Hindlimb muscle (tissue), 1 donor: ENCODE data around the gene BABAM2. TPM values are rescaled to one million over a fixed set of nuclear protein-coding genes. Genes with fewer than 3 reads are reported as not detected.

ENCODE experiments used
- DNase-seq: peaks from one replicate; pipeline ENCODE4 v3.0.0-alpha.2; 2013
- polyA plus RNA-seq: library from polyadenylated mRNA; unstranded; fragments of 120-200 nt; gene quantifications from one replicate; pipeline ENCODE4 v1.2.1, GENCODE V29; 2013; ENCODE audit not compliant: insufficient read length

BABAM2 gene
- polyA plus RNA-seq, 1 donor, result 26.4 TPM

- DNase-seq, result no peak
These were observed 496.8 kb downstream of the BABAM2 start for GRCh38 chr2:28387082-28387960.

Other genes with a start within 250 kb of the BABAM2 start
- gene SUPT7L, start 227.1 kb upstream of the BABAM2 start, polyA plus RNA-seq, result 33.8 TPM
- gene SLC4A1AP, start 226.8 kb upstream of the BABAM2 start, polyA plus RNA-seq, result 24.6 TPM
- gene MRPL33, start 119.0 kb upstream of the BABAM2 start, polyA plus RNA-seq, result 99.7 TPM
- gene RBKS, start 342 bp upstream of the BABAM2 start, polyA plus RNA-seq, result 1.4 TPM